Coronary artery (tissue), 2 donors: Measurements from ENCODE around the gene FYN.

Source experiments
- DNase-seq: peaks from one replicate; pipeline ENCODE4 v3.0.0-alpha.2; 2017; ENCODE audit warnings: low spot score
- H3K27ac ChIP-seq, 2 donors: fragments of 200-600 bp; sonication (generic); one replicate each; pipeline ENCODE4 v1.5.1; 2016 to 2019
- H3K4me3 ChIP-seq: fragments of 200-600 bp; sonication (generic); 2 replicates; pipeline ENCODE4 v1.5.1; 2016; ENCODE audit warnings: mild to moderate bottlenecking, moderate library complexity
- TF ChIP-seq, protein P1 (sequence below): fragments of 200-600 bp; sonication (generic); IDR thresholded peaks from one replicate; pipeline ENCODE4 v1.5.1; 2019; ENCODE audit warnings: antibody characterized with exemption

Gene FYN

DNA sequence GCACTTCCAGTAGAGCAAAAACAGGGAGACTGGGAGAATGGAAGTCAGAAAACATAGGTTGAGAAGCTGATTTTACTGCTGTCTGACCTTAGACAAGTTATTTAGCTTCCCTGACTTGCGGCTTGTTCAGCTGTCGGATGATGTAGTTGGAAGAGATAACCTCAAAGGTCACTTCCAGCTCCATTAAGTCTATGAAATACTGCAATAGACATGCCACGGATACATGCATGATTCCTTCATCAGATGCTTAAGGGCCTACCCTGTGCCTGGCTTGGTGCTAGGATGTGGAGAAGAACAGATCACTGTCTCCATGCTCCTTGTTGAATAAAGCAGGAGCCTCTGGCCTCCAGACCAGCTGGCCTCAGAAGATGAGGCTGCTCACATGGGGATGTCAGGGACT, 43.7 kb downstream of the FYN start:
- Histone ChIP-seq H3K4me3 (no peak overlapping the region), H3K27ac (no peak overlapping the region)
- TF ChIP-seq, protein P1, sequence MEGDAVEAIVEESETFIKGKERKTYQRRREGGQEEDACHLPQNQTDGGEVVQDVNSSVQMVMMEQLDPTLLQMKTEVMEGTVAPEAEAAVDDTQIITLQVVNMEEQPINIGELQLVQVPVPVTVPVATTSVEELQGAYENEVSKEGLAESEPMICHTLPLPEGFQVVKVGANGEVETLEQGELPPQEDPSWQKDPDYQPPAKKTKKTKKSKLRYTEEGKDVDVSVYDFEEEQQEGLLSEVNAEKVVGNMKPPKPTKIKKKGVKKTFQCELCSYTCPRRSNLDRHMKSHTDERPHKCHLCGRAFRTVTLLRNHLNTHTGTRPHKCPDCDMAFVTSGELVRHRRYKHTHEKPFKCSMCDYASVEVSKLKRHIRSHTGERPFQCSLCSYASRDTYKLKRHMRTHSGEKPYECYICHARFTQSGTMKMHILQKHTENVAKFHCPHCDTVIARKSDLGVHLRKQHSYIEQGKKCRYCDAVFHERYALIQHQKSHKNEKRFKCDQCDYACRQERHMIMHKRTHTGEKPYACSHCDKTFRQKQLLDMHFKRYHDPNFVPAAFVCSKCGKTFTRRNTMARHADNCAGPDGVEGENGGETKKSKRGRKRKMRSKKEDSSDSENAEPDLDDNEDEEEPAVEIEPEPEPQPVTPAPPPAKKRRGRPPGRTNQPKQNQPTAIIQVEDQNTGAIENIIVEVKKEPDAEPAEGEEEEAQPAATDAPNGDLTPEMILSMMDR = no peak
- DNase-seq = no peak

DNA sequence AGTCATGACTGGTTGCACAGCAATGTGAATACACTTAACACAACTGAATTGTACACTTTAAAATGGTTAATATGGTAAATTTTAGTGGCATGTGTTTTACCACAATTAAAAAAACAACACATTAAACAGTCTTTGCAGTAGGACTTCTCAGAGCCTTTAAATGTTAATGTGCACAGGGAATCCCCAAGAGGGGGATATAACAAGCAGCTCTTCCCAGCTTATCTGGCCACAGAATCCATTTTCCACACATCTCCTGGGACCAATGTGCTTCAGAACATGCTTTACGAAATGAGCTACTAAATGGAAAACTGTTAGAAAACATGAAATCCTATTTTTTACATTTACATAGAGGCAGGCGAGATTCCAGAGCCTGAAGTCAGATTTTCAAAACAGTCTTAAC, 44.4 kb downstream of the FYN start:
- Histone ChIP-seq H3K27ac (no peak overlapping the region), H3K4me3 (no peak overlapping the region)
- TF ChIP-seq, protein P1 = no peak
- DNase-seq = no peak

DNA sequence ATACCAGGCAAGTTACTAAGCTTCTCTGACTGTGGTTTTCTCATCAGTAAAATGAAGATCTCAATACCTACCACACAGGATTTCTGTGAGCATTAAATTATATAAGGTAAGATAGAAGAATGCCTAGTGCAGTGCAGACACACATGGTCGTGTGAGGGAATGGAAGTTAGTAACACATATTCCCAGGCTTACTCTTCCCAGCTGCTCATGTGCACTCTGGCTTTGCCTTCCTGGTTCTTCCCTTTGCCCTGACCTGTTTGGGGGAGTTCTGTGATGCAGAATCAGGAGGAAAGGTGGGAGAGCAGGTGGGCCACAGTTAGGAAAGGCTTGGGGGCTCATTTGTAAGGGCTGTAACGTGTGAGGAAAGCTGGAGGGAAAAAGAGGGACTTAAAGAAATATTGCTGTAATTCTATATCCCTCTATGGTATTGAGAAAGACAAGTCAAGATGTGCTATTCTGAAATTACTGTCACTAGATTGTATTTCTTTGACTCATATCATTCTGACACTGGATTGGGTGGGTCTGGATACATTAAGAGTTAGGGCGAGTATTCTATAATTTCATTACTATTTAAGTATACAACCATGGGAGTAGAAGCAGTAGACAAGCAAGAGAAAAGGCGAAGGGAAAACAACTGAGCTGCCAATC, 47.7 kb downstream of the FYN start:
- TF ChIP-seq, protein P1 = no peak
- Histone ChIP-seq H3K27ac (peak overlapping the region in 1 of 2 donors; percentile 26), H3K4me3 (no peak overlapping the region)
- no peak for DNase-seq

DNA sequence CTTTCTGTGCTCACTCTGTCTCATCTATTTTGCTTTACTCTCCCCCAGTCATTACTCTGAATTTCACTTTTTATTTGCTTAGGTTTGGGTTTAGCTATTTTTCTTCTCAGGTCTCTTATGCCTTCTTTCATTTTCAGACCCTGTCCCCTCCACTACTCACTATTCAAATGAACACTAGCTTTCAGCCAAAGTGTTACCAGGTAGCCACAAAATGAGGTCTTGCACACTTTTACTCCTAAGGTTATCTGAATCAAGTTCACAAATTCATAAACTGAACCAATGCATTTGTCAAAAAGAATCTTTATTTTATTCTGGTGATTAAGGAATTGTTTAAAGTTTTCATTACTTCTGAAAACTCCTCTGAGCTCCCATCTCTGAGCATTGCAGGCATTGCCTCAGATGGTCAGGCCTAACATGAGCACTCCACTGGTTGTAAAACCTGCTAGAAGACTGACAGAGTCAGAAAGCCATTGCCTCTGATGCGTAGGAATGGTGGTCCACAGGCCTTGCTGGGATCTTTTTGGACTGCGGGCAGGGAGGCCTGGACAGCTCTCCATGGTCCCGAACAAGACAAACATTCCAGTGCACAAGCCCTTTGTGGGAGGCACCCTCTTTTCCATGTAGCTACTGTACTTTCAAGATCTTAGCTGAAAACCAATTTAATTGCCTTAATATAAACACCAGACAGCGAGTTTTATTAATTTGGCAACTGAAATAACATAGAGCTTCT, 48.5 kb downstream of the FYN start:
- TF ChIP-seq, protein P1 = no peak
- H3K27ac ChIP-seq = peak overlapping the region in 1 of 2 donors; percentile 53
- H3K4me3 ChIP-seq = no peak overlapping the region
- DNase-seq = no peak

DNA sequence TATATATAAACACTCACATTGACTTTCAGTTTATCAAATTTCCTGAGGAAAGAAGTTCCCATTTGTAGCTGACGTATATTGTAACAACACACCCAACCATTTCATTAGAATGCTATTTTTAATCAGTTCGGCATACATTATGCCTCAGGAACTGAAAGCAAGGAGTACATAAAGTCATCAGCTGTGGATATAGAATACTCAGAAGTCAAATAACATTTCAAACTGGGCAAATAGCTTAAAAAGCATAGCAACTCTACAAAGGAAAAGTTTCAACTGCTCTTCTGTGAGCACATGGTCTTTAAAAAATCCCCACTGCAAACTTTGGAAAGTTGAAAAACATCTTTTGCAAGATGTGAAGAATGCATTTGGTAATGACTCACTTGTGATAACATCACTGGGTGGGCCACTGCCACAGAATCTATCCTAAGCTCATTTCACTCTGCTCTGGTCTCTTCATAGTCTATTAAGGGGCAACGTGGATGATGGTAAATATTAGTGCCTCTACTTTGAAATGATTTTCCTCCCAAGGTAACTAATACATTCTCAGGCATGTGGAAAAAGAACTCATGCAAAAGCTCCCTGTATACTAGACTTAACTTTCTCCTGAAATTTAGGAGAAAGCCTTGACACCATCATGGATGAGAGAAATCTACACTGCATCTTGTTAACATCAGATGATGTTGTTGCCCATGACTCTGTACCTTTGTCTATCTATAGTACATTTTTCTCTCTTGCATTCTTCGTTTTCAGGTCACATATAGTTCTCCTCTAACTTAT, 49.2 kb downstream of the FYN start:
- no peak for DNase-seq
- TF ChIP-seq, protein P1 = no peak
- Histone ChIP-seq H3K4me3 (no peak overlapping the region), H3K27ac (peak overlapping the region; percentile 28 to 53)

DNA sequence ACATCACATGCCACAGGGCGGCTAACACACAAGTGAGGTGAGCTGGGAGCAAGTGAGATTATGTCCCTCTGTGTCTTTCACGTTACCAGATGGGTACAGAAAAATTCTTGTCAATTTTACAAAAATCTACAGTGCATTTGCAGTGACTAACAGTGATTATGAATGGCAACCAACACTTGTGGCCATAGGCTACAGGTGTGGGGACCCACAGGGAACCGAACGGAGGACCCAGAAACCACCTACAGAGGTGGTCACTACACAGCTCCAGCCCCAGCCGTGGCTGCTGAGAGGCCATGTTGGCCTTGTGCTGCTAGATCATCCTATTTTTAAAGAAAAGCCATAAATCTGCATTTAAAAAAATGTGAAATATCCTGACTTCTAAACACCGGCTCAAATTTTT, 50.2 kb downstream of the FYN start:
- no peak for DNase-seq
- Histone ChIP-seq H3K27ac (peak overlapping the region in 1 of 2 donors; percentile 46), H3K4me3 (no peak overlapping the region)
- TF ChIP-seq, protein P1 = no peak
